GM19035 (cell line): ENCODE data around the gene RIT2.

ENCODE experiments used
- ATAC-seq: cut with Tn5 transposase; IDR thresholded peaks from one replicate; pipeline ENCODE4 v1.9.1; 2021; ENCODE audit not compliant: unreplicated experiment

Gene RIT2

DNA sequence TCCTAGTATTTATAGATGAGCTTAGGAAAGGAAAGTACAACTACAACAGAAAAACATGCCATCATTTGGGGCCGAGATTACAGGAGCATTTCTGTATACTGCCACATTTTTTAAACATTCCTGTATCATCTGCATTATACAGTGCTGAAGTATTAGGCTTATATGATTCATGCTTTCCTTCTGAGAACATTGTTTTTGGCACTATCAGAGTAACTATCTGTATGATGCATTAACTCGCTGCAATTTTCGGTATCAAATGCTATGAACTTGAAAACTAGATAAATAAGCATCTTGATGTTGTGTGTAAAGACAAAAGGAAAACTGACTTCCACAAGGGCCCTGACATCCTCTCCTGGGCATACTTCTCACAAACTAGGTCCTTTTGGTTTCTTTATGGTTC is 102.0 kb downstream of the RIT2 start:
- no peak for ATAC-seq

DNA sequence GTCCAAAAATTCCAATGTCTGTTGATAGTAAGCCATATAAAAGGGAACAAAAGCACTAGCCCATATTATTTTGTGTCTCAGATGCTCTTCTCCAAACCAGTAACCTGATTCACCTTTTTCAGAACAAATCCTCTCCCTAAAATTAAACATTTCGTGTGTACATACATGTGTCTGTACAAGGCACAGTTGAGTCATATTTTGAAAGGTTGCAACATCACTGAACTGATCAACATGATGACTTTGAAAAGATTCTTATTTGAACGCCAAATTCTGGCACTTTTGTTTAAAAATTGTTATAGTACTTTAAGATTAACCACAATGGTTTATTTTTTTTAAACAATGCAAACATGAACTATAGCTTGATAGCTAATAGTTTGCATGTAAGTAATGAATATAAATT is 102.5 kb downstream of the RIT2 start:
- no peak for ATAC-seq

- ATAC-seq, result no peak
These were observed 104.9 kb downstream of the RIT2 start for GRCh38 chr18:43010611-43011010.

- ATAC-seq, result no peak
These were observed 105.8 kb downstream of the RIT2 start for GRCh38 chr18:43009674-43010073.

DNA sequence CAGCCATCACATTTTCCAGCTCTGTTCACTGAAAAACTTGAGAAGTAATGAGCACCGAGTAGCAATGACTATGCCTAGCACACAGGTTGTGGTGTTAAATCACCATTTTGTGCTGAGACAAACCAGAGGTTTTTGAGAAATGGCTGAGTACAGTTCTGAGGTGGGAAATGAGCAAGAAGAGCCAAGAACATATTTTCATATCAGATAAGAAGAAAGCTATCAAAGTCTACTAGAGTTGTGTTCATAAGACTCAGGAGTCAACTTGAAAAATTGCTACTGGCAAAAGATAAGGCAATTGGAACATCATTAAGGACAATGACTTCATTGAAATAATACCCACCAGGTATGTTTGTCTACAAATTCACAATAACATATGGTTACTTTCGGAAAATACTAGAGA is 108.1 kb downstream of the RIT2 start:
- ATAC-seq, result no peak

DNA sequence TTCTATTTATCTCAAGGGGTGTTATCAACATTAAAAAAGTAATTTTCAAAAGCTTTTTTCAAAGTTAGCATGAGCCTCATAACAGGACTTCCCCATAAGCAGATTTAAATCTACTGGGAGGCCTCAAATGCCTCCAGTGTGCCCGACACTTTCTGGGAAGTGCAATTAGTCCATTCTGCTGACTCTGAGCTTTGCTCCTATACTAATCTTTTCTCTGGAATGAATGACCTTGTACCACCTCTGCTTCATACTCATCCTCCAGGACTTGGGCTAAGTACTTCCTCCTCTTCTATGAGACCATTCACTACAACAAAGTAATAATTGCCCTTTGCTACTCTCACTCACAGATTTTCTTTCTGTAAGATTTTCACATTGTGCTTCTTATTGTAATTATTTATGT is 111.1 kb downstream of the RIT2 start:
- ATAC-seq, result no peak

GRCh38 chr18:43001821-43002220 is 113.7 kb downstream of the RIT2 start:
- ATAC-seq, result no peak

DNA sequence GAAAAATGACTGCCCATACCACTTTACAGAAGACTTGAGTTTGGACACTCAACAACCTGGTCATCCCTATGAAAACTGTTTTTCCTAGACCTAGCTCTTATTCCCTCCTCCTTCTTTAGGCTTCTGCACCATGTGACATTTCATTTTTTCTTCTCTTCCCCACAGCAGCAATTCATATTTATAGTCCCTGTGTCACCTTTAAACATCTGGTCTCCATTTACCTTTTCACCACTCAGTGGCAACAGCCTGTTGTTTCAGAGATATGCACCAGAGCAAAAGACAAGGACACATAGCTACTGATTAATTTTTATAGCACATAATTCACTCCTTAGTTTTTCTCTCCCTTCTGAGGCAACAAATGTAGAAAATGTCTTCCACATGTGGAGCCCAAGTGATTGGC is 118.7 kb downstream of the RIT2 start:
- ATAC-seq, result no peak

DNA sequence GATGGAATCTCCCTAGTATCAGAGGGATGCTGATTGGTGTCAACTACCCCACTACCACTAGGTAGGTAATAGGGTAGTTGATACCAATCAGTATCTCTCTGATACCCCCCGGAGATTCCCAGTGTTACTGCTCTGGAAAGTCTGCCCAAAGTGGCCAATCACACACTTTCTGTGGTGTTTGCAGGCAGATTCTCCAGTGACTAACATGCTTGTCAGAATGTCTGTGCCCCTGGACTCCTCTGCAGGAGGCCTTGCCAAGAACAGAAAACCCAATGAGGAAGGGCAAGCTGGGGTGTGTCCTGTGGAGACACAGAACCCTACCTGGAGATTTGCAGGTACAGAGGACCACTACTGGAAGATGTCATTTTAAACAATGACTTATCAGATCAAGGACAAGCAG is 135.1 kb downstream of the RIT2 start:
- no peak for ATAC-seq

DNA sequence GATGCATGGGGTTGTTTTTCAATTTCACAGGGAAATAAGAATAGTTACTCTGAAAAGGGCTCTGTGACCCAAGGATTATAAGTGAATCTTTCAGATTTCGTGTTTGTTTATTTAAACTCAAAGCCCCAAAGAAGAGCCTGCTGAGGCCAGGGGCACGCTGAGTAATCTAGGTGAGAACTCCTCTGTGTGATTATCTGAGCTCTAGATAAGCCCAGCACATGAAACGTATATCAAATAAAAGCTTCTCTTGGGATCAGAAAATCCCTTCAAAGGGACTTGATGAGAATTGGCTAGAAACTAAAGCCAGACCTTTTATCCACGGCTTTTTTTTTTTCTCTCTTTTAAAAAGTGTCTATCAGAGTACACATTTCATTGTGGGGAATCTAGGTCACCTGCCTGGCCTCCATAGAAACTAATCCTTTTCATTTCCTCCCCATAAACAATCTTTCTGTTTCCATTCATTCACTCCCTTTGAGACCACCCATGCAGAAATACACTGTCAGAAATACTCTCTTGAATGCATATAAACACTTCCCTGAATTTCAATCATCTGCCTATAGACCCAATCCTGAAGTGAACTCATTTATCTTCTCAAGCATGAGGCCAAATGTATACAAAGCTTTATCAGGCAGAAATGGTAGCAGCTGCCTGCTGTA is 137.4 kb downstream of the RIT2 start:
- ATAC-seq, result no peak

GRCh38 chr18:42976869-42977590 is 138.5 kb downstream of the RIT2 start:
- no peak for ATAC-seq

- no peak for ATAC-seq
These were observed 146.1 kb downstream of the RIT2 start for GRCh38 chr18:42969366-42969765.

DNA sequence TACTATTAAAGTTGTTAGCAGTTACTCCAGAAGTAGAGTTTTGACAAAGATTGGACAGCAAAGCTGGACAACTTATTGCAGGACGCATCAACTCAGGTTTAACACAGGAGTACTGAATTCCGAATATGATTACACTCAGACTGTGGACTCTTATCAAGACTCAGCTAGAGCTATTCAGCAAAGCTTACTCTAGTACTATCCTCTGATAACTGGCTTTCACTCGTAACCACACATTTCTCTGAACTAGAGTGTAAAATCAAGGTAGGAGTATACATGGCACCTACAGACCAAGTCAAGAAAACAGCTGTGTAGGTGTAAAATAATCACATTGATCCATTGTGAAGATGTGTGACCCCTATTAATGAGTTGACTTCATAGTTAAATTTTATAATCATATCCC is 154.2 kb downstream of the RIT2 start:
- no peak for ATAC-seq

DNA sequence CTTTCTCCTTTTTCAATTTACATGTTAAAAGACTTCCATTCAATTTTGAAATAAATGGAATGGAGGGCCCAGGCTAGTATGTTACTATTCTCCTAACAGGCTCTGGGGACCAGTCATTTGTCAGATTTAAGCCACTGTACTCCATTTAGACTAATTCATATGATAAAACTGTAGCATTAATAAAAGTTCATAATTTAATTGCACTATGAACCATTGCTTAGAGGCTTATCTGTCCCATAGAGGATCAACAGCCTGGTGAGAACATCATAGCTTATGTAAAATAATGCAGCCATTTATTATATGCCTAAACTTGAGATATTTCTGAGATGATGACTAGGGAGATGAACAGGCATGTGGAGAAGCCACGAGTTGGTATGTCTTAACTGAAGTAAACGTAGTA is 156.0 kb downstream of the RIT2 start:
- ATAC-seq, result no peak

DNA sequence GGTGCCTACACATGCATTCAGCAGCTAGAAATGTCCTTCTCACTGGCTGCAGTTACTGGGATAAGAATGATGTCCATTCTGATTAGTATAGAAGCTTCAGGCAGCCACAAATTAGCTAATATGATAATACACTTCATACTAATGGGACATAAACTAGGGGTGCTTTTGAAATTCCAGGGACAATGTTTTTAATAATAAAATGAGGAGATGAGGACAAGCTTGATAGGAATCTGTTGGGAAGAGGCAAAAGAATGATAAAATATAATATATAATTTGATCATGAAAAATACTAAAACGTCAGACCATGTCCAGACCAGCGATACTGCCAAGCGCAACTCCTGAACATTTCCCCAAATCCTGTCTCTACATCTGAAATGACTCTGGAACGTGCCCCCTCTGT is 157.1 kb downstream of the RIT2 start:
- ATAC-seq, result no peak

GRCh38 chr18:42956287-42956686 is 159.2 kb downstream of the RIT2 start:
- ATAC-seq, result no peak

DNA sequence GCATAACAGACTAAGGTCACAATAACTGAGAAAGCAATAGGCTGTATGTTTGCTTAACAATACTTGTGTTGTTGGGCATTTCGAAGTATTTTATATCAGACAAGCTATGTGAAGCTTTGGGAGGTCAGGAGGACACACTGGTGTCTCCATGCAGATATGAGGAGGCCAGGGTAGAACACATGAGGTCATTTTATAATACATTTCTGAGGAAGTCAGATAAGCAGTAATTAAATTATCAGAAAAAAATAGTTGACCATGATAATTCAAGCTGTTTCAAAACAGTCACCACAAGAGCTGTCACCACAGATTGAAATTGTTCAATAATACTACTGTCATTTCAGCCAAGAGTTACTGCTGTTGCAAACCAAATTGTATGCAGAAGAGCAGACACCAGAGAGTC is 160.6 kb downstream of the RIT2 start:
- no peak for ATAC-seq

DNA sequence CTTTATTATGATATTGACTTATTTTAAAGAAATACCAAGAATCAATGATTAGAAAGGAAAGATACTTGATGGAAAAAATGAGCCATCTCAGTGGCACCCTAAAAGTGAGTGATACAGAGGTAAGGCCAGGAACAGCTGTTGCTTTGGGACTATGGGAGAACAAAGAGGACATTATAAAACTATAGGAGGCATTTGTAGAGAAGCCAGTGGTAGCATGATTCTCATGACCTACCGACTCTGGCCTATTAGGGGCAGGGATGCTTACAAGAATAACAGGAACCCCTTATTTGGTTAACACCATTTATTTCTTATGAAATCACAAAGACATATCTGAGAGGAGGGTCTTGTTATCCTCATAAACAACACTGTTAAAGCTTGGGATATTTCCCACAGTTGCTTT is 162.2 kb downstream of the RIT2 start:
- ATAC-seq, result no peak

GRCh38 chr18:42950732-42951131 is 164.8 kb downstream of the RIT2 start:
- peak; percentile 52 for ATAC-seq

- no peak for ATAC-seq
These were observed 166.7 kb downstream of the RIT2 start for GRCh38 chr18:42948831-42949230.

- ATAC-seq, result no peak
These were observed 173.6 kb downstream of the RIT2 start for GRCh38 chr18:42941860-42942259.

DNA sequence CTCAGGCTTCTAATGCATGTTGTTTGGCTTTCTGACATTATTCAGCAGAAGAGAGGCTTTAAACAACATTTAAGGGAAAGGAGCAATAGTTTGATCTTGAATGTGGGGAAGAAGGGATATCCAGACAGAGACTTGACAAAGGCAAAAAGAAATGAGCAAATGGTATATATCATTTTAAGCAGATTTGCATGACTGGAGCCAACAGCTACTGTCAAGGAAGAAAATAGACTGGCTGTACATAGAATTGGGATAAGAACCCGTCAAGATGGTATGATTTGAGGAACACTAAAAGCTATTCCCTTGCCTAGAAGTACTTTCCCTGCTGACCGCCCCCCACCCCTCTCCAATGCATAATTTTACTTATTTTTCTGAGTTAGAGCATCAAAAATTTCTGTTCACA is 174.5 kb downstream of the RIT2 start:
- no peak for ATAC-seq

DNA sequence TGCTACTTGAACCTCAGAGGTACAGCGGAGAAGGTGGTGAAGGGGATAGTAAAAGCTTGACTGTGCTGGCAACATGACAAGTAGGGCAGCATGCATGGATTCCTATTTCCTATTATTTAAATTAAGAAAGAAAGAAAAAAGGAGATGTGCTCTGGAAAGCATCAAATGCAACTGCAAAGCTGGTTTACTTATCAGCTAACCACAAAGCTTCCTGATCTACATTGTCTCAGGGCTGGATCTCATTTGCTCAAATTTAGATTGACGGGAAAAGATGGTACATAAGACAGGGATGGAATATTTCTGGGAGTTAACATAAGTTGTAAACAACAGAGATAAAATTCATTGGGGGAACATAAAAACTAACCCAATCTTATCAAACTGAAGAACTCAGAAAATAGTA is 178.0 kb downstream of the RIT2 start:
- no peak for ATAC-seq
